ENCODE data around the gene MC3R.

The MC3R gene

GRCh38 chr20:56257604-56258003, 9.1 kb downstream of the MC3R start:
- no peak overlapping the region for H3K9ac ChIP-seq (ENCODE audit: low read length)
- no peaks in the 10 kb centered on the region for H3K9me2 ChIP-seq (replicated peaks; ENCODE audit: insufficient read depth, low read length)
- H3K27ac ChIP-seq (ENCODE audit: low read length): no peak overlapping the region
- no peaks in the 10 kb centered on the region for H3K9me3 ChIP-seq (replicated peaks; ENCODE audit: insufficient read depth, low read length)
- no peak overlapping the region for H3K4me2 ChIP-seq (ENCODE audit: low read depth, low read length)
- H3K79me2 ChIP-seq (ENCODE audit: low read length): no peaks in the 10 kb centered on the region
- H4K20me1 ChIP-seq (ENCODE audit: insufficient read depth, low read length): no peaks in the 10 kb centered on the region
- H3F3A ChIP-seq (ENCODE audit: insufficient read depth, low read length): no peaks in the 10 kb centered on the region
- no peaks in the 10 kb centered on the region for H3K4me1 ChIP-seq (ENCODE audit: low read length)
- no peaks in the 10 kb centered on the region for H3K36me3 ChIP-seq (replicated peaks; ENCODE audit: insufficient read depth, low read length)
- TF ChIP-seq EZH2 (optimal IDR thresholded peaks at IDR 0.05; ENCODE audit: low read depth, low read length) (no peak), EZH2phosphoT487 (IDR thresholded peaks at IDR 0.05; ENCODE audit: low read length) (no peak), CTCF (IDR thresholded peaks at IDR 0.05; ENCODE audit: low read length) (no peak)
- no peaks in the 10 kb centered on the region for H3K27me3 ChIP-seq (replicated peaks; ENCODE audit: insufficient read depth, low read length)
- no peak for DNase-seq
- no peak overlapping the region for H3K4me3 ChIP-seq (ENCODE audit: low read length)
- no peak overlapping the region for H2AFZ ChIP-seq (ENCODE audit: low read length)

- no peaks in the 10 kb centered on the region for H3K36me3 ChIP-seq (replicated peaks; ENCODE audit: insufficient read depth, low read length)
- H3K9me2 ChIP-seq (replicated peaks; ENCODE audit: insufficient read depth, low read length): no peaks in the 10 kb centered on the region
- no peaks in the 10 kb centered on the region for H3K79me2 ChIP-seq (ENCODE audit: low read length)
These were observed 11.4 kb downstream of the MC3R start for GRCh38 chr20:56259948-56260347.

GRCh38 chr20:56268536-56268935, 20.0 kb downstream of the MC3R start:
- no peak for DNase-seq
- Histone ChIP-seq H3K4me3 (ENCODE audit: low read length) (no peak overlapping the region), H3K9me3 (replicated peaks; ENCODE audit: insufficient read depth, low read length) (no peaks in the 10 kb centered on the region), H3K9me2 (replicated peaks; ENCODE audit: insufficient read depth, low read length) (no peaks in the 10 kb centered on the region), H3K4me2 (ENCODE audit: low read depth, low read length) (no peak overlapping the region), H3K4me1 (ENCODE audit: low read length) (no peaks in the 10 kb centered on the region), H3K27ac (ENCODE audit: low read length) (no peak overlapping the region), H3K27me3 (replicated peaks; ENCODE audit: insufficient read depth, low read length) (no peaks in the 10 kb centered on the region), H3K36me3 (replicated peaks; ENCODE audit: insufficient read depth, low read length) (no peaks in the 10 kb centered on the region; the same call in 1 of the 2 replicates), H3K9ac (ENCODE audit: low read length) (no peak overlapping the region), H2AFZ (ENCODE audit: low read length) (no peak overlapping the region), H3F3A (ENCODE audit: insufficient read depth, low read length) (no peaks in the 10 kb centered on the region), H3K79me2 (ENCODE audit: low read length) (no peaks in the 10 kb centered on the region), H4K20me1 (ENCODE audit: insufficient read depth, low read length) (no peaks in the 10 kb centered on the region)
- TF ChIP-seq CTCF (IDR thresholded peaks at IDR 0.05; ENCODE audit: low read length) (no peak), EZH2phosphoT487 (IDR thresholded peaks at IDR 0.05; ENCODE audit: low read length) (no peak), EZH2 (optimal IDR thresholded peaks at IDR 0.05; ENCODE audit: low read depth, low read length) (no peak)

More at GRCh38 chr20:56259948-56260347, 11.4 kb downstream of the MC3R start:
- H3K27ac ChIP-seq (ENCODE audit: low read length): no peak overlapping the region
- no peaks in the 10 kb centered on the region for H4K20me1 ChIP-seq (ENCODE audit: insufficient read depth, low read length)
- H3K27me3 ChIP-seq (replicated peaks; ENCODE audit: insufficient read depth, low read length): no peaks in the 10 kb centered on the region
- no peaks in the 10 kb centered on the region for H3F3A ChIP-seq (ENCODE audit: insufficient read depth, low read length)
- no peak for DNase-seq
- no peak for TF ChIP-seq EZH2phosphoT487 (IDR thresholded peaks at IDR 0.05; ENCODE audit: low read length)
- no peak for TF ChIP-seq EZH2 (optimal IDR thresholded peaks at IDR 0.05; ENCODE audit: low read depth, low read length)
- TF ChIP-seq CTCF (IDR thresholded peaks at IDR 0.05; ENCODE audit: low read length): no peak
- no peaks in the 10 kb centered on the region for H3K4me1 ChIP-seq (ENCODE audit: low read length)
- H3K4me3 ChIP-seq (ENCODE audit: low read length): no peak overlapping the region
- no peak overlapping the region for H3K9ac ChIP-seq (ENCODE audit: low read length)
- no peak overlapping the region for H3K4me2 ChIP-seq (ENCODE audit: low read depth, low read length)
- no peaks in the 10 kb centered on the region for H3K9me3 ChIP-seq (replicated peaks; ENCODE audit: insufficient read depth, low read length)
- H2AFZ ChIP-seq (ENCODE audit: low read length): no peak overlapping the region
